Cardiac fibroblast (primary cell): ENCODE results near the gene UNC5B.

Experiments
- DNase-seq, 2 donors: peaks; one replicate each; pipeline versions ENCODE4 v3.0.0 to v3.0.0-alpha.2; 2010; ENCODE audit warnings: low read depth in 2 of 2
- H3K4me3 ChIP-seq, 2 donors: replicated peaks in 1 of 2; 1 replicate in 1 of 2; 2 replicates in 1 of 2; pipeline ENCODE4 v1.5.1; 2011; ENCODE audit warnings: low read depth in 2 of 2, low read length in 2 of 2, mild to moderate bottlenecking in 2 of 2, moderate library complexity in 1 of 2
- CTCF ChIP-seq: IDR thresholded peaks from one replicate; pipeline ENCODE4 v1.5.1; 2011; ENCODE audit warnings: low read depth, mild to moderate bottlenecking, low read length, inconsistent platforms

UNC5B gene

GRCh38 chr10:71287456-71287855 lies 75.1 kb downstream of the UNC5B start:
- DNase-seq, result no peak
- H3K4me3 ChIP-seq, result no peak overlapping the region
- TF ChIP-seq CTCF, result no peak

- TF ChIP-seq CTCF, result no peak
- H3K4me3 ChIP-seq, result no peak overlapping the region
- no peak for DNase-seq
Measured at GRCh38 chr10:71288461-71288860, 76.1 kb downstream of the UNC5B start.

GRCh38 chr10:71289421-71290130 lies 77.2 kb downstream of the UNC5B start:
- DNase-seq, result no peak
- TF ChIP-seq CTCF, result no peak
- H3K4me3 ChIP-seq, result no peak overlapping the region

- no peak for TF ChIP-seq CTCF
- H3K4me3 ChIP-seq, result no peak overlapping the region
- DNase-seq, result no peak
Measured at GRCh38 chr10:71290331-71290730, 78.0 kb downstream of the UNC5B start.

GRCh38 chr10:71290806-71291527 lies 78.6 kb downstream of the UNC5B start:
- no peak overlapping the region for H3K4me3 ChIP-seq
- no peak for DNase-seq
- TF ChIP-seq CTCF, result no peak

DNA sequence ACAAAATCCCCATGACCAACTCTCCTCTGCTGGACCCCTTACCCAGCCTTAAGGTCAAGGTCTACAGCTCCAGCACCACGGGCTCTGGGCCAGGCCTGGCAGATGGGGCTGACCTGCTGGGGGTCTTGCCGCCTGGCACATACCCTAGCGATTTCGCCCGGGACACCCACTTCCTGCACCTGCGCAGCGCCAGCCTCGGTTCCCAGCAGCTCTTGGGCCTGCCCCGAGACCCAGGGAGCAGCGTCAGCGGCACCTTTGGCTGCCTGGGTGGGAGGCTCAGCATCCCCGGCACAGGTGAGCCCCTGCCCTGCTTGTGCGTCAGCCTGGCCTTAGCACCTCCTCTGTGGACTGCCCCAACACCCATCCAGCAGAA lies 79.1 kb downstream of the UNC5B start:
- DNase-seq, result no peak
- no peak overlapping the region for H3K4me3 ChIP-seq
- no peak for TF ChIP-seq CTCF
